SU-DHL-6 (cell line): ENCODE data around the gene RPS3.

ENCODE experiments used
- H2AFZ ChIP-seq: fragments of 200-600 bp; sonication (generic); 2 replicates; pipeline ENCODE4 v1.6.1; 2014; ENCODE audit warnings: low read depth, mild to moderate bottlenecking, moderate library complexity, mixed read lengths, antibody characterized with exemption, low read length; ENCODE audit not compliant: severe bottlenecking
- H3F3A ChIP-seq: fragments of 200-600 bp; shearing (Covaris generic); 2 replicates; pipeline ENCODE4 v1.6.0; 2016; ENCODE audit warnings: antibody characterized with exemption, mild to moderate bottlenecking; ENCODE audit not compliant: insufficient read depth
- H3K27ac ChIP-seq: fragments of 200-600 bp; sonication (generic); 2 replicates; pipeline ENCODE4 v1.5.1; 2016; ENCODE audit warnings: low read depth, mild to moderate bottlenecking, low read length, moderate library complexity, mixed read lengths
- H3K27me3 ChIP-seq: fragments of 200-600 bp; sonication (generic), shearing (Covaris generic); 2 replicates; pipeline ENCODE4 v1.6.0; 2014; ENCODE audit warnings: mild to moderate bottlenecking, low read length
- H3K36me3 ChIP-seq: fragments of 200-600 bp; sonication (generic); 2 replicates; pipeline ENCODE4 v1.6.1; 2014; ENCODE audit warnings: mild to moderate bottlenecking, low read length, mixed read lengths
- H3K4me2 ChIP-seq: fragments of 300-600, 200-600 bp; shearing (Covaris generic), sonication (generic); 2 replicates; pipeline ENCODE4 v1.6.0; 2014; ENCODE audit warnings: low read length, low read depth, mild to moderate bottlenecking; ENCODE audit not compliant: poor library complexity, severe bottlenecking
- H3K4me3 ChIP-seq: fragments of 200-600 bp; sonication (generic); 2 replicates; pipeline ENCODE4 v1.5.1; 2014; ENCODE audit warnings: antibody characterized with exemption, low read length, mild to moderate bottlenecking, mixed read lengths; ENCODE audit not compliant: insufficient read depth, poor library complexity, severe bottlenecking
- H3K79me2 ChIP-seq: fragments of 200-600 bp; sonication (generic); 2 replicates; pipeline ENCODE4 v1.6.1; 2014; ENCODE audit warnings: mild to moderate bottlenecking, low read length, moderate library complexity; ENCODE audit not compliant: insufficient read depth
- H3K9ac ChIP-seq: fragments of 200-600 bp; sonication (generic); 2 replicates; pipeline ENCODE4 v1.7.0; 2014; ENCODE audit warnings: mild to moderate bottlenecking, low read length
- H3K9me2 ChIP-seq: fragments of 200-600 bp; sonication (generic); replicated peaks from 2 replicates; pipeline ENCODE4 v1.6.1; 2014; ENCODE audit warnings: low read length; ENCODE audit not compliant: insufficient read depth
- H3K9me3 ChIP-seq: fragments of 200-600 bp; sonication (generic); 2 replicates; pipeline ENCODE4 v1.6.1; 2014; ENCODE audit warnings: low read length, mixed read lengths; ENCODE audit not compliant: insufficient read depth
- H4K20me1 ChIP-seq: fragments of 200-600 bp; sonication (generic); 2 replicates; pipeline ENCODE4 v1.6.1; 2014; ENCODE audit warnings: low read depth, mild to moderate bottlenecking, antibody characterized with exemption, low read length, moderate library complexity, mixed read lengths
- EZH2phosphoT487 ChIP-seq: fragments of 200-600 bp; sonication (generic), shearing (Covaris generic); conservative IDR thresholded peaks from 2 replicates; pipeline ENCODE4 v1.6.1; 2018; ENCODE audit warnings: mild to moderate bottlenecking, antibody characterized with exemption, low read length, moderate library complexity, mixed read lengths
- TF ChIP-seq, protein P1 (sequence below): fragments of 200-600 bp; sonication (generic); IDR thresholded peaks from one replicate; pipeline ENCODE4 v1.5.1; 2017; ENCODE audit warnings: antibody characterized with exemption, mild to moderate bottlenecking, low read length, moderate library complexity; ENCODE audit not compliant: insufficient read depth, poor library complexity, severe bottlenecking

The RPS3 gene

DNA sequence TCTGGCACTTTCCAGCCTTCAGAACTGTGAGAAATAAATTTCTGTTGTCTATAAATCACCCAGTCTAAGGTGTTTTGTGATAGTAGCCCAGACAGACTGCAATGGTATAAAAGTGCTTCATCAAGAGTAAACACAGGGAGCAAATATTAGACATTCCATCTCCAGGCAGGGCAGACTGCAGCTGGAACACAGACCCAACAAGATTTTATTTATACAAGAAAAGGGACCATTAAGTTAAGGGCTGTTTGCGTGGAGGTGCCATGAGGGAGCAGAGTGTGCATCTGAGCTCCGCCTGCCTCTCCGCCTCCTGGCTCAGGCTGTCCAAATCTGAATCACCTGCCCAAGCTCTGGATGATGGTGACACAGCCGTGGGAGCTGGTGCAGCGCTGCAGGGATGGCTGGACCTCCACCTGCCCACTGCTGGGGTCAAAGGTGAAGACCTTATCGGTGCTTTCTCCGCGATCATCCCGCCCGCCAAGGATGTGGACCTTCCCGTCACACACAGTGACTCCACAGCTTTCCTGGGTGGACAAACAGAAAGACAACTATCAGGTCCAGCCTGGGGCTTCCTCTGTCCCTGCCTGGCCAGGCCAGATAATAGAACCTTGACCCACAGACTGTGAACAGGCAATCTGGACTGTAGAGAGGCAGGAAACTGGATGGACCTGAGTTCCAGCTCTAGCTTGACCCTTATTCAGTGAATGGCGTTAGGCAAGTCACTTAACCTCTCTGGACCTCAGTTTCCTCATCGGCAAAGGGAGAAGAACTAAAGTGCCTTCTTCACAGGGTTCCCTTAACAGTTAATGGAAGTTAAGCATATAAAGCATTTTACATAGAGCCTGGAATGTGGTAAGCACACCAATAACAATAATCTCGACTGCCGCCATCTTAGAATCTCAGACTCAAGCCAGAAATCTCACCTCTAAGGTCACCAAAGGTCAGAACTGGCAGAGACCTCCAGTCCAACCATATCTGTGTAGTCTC is 23.2 kb downstream of the RPS3 start:
- Histone ChIP-seq H3F3A (no peaks in the 10 kb centered on the region), H2AFZ (no peak overlapping the region), H4K20me1 (no peaks in the 10 kb centered on the region), H3K9me2 (no peaks in the 10 kb centered on the region), H3K4me3 (no peak overlapping the region), H3K9me3 (no peaks in the 10 kb centered on the region), H3K27me3 (no peaks in the 10 kb centered on the region), H3K4me2 (no peak overlapping the region), H3K9ac (no peak overlapping the region), H3K79me2 (no peaks in the 10 kb centered on the region), H3K27ac (no peak overlapping the region), H3K36me3 (no peaks in the 10 kb centered on the region)
- no peak for TF ChIP-seq EZH2phosphoT487
- TF ChIP-seq, protein P1, sequence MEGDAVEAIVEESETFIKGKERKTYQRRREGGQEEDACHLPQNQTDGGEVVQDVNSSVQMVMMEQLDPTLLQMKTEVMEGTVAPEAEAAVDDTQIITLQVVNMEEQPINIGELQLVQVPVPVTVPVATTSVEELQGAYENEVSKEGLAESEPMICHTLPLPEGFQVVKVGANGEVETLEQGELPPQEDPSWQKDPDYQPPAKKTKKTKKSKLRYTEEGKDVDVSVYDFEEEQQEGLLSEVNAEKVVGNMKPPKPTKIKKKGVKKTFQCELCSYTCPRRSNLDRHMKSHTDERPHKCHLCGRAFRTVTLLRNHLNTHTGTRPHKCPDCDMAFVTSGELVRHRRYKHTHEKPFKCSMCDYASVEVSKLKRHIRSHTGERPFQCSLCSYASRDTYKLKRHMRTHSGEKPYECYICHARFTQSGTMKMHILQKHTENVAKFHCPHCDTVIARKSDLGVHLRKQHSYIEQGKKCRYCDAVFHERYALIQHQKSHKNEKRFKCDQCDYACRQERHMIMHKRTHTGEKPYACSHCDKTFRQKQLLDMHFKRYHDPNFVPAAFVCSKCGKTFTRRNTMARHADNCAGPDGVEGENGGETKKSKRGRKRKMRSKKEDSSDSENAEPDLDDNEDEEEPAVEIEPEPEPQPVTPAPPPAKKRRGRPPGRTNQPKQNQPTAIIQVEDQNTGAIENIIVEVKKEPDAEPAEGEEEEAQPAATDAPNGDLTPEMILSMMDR: no peak

DNA sequence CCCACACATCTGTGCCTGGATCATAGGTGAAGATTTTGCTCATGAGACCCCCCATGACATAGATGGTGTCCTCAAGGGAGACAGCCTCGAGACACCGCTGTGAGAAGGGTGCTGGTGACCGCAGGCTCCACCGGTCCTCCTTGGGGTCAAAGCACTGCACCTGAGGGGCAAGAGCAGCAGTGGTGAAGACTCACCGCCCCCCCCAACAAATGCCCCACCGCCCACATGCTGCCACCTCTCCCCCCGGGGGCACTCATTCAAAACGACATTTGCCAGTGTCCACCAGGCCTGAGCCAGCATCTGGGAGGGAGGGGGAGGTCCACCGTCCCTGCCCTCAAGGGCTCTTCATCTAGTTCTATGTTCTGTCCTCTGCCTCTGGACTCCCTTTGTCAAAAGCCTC is 24.4 kb downstream of the RPS3 start:
- H4K20me1 ChIP-seq: no peaks in the 10 kb centered on the region
- no peaks in the 10 kb centered on the region for H3K36me3 ChIP-seq
- H3K79me2 ChIP-seq: no peaks in the 10 kb centered on the region
- H3K27ac ChIP-seq: no peak overlapping the region
- no peak overlapping the region for H3K9ac ChIP-seq
- H3K9me2 ChIP-seq: no peaks in the 10 kb centered on the region
- no peaks in the 10 kb centered on the region for H3F3A ChIP-seq
- H3K4me2 ChIP-seq: no peak overlapping the region
- H3K27me3 ChIP-seq: no peaks in the 10 kb centered on the region
- H3K4me3 ChIP-seq: no peak overlapping the region
- no peak for TF ChIP-seq EZH2phosphoT487
- TF ChIP-seq, protein P1: no peak
- no peaks in the 10 kb centered on the region for H3K9me3 ChIP-seq
- no peak overlapping the region for H2AFZ ChIP-seq

DNA sequence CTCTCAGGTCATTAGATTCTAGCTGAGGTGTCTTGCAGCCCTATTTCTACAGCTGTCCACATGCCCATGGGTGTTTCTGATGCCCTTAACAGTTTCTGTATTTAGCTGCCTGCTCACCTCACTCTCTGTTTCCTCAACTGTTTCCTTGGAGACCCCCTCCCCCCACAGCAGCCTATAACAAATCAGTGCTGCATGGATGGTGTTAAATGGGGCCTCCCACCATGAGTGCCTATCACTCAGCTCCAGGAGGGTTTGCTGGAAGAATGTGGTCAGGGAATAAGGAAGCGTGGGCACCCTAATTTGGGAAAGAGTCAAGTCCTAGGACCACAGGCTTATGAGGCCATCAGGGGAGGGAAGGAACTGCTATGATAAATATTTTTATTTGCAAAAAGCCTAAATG is 25.1 kb downstream of the RPS3 start:
- H3K79me2 ChIP-seq: no peaks in the 10 kb centered on the region
- H2AFZ ChIP-seq: no peak overlapping the region
- no peaks in the 10 kb centered on the region for H3K27me3 ChIP-seq
- H3F3A ChIP-seq: no peaks in the 10 kb centered on the region
- no peak overlapping the region for H3K4me3 ChIP-seq
- H4K20me1 ChIP-seq: no peaks in the 10 kb centered on the region
- no peaks in the 10 kb centered on the region for H3K9me3 ChIP-seq
- no peak overlapping the region for H3K9ac ChIP-seq
- TF ChIP-seq, protein P1: no peak
- no peak for TF ChIP-seq EZH2phosphoT487
- H3K27ac ChIP-seq: no peak overlapping the region
- H3K4me2 ChIP-seq: no peak overlapping the region
- no peaks in the 10 kb centered on the region for H3K36me3 ChIP-seq
- H3K9me2 ChIP-seq: no peaks in the 10 kb centered on the region
